ENCODE results near the gene GAPVD1. TPM values are rescaled to one million over a fixed set of nuclear protein-coding genes. Genes with fewer than 3 reads are reported as not detected.
A peak's percentile ranks its signal among the peaks of the same experiment; 100 is the strongest.

GAPVD1 gene
- total and polyA plus RNA-seq, 2 of the 8 experiments (the other 6 are each of a cell fraction or from before 2014, with no cell fraction given) = 5.5 to 40.5 TPM

GRCh38 chr9:125241000-125241862, 20.4 kb upstream of the GAPVD1 start, which contains the start of gene HSPA5 (continued):
- TF ChIP-seq CHD7 (IDR thresholded peaks at IDR 0.05; ENCODE audit: insufficient replicate concordance, low read length) (no peak), JUND (IDR thresholded peaks at IDR 0.05; ENCODE audit: low read length) (no peak), EGR1 (IDR thresholded peaks at IDR 0.05; ENCODE audit: borderline replicate concordance, low read depth, low read length) (no peak), BRCA1 (IDR thresholded peaks at IDR 0.05; ENCODE audit: low read depth, low read length) (0 out of 2 replicates have a peak, but pooled peaks have one; percentile 4), RNF2 (IDR thresholded peaks at IDR 0.05; ENCODE audit: borderline replicate concordance, low read depth, low read length, missing control alignments, poor library complexity, severe bottlenecking) (no peak), CEBPB (IDR thresholded peaks at IDR 0.05; ENCODE audit: low read depth, low read length) (no peak), BCL11A (IDR thresholded peaks at IDR 0.05; ENCODE audit: low read depth in 2 of 2, low read length in 2 of 2) (no peak), TCF12 (IDR thresholded peaks at IDR 0.05; ENCODE audit: low read depth, low read length) (no peak), ZNF274 (IDR thresholded peaks at IDR 0.05; ENCODE audit: borderline replicate concordance, extremely low read depth, low read length) (no peak), SUZ12 (IDR thresholded peaks at IDR 0.05; ENCODE audit: low read length) (no peak)
